Esophagus squamous epithelium (tissue), 5 donors: ENCODE measurements around the gene PTPRD. TPM values are rescaled to one million over a fixed set of nuclear protein-coding genes. Genes with fewer than 3 reads are reported as not detected.

ENCODE experiments used
- DNase-seq: peaks from one replicate; lab custom pipeline; 2025; lab: John Stamatoyannopoulos, UW
- H3K27ac ChIP-seq, 4 donors: fragments of 200-600 bp; sonication (generic); one replicate each; pipeline ENCODE4 v1.5.1; 2016 to 2019; ENCODE audit warnings: mild to moderate bottlenecking in 1 of 4
- H3K27me3 ChIP-seq, 4 donors: fragments of 200-600 bp; sonication (generic); 1 replicate in 3 of 4; 2 replicates in 1 of 4; pipeline versions ENCODE4 v1.5.1 to v1.6.0; 2017 to 2021; ENCODE audit warnings: antibody characterized with exemption in 1 of 4
- H3K36me3 ChIP-seq, 3 donors: fragments of 200-600 bp; sonication (generic); one replicate each; pipeline ENCODE4 v1.5.1; 2016 to 2019
- H3K4me1 ChIP-seq, 3 donors: fragments of 200-600 bp; sonication (generic); one replicate each; pipeline ENCODE4 v1.5.1; 2017 to 2019
- H3K4me3 ChIP-seq, 4 donors: fragments of 200-600 bp; sonication (generic); 1 replicate in 3 of 4; 2 replicates in 1 of 4; pipeline ENCODE4 v1.5.1; 2016 to 2019; ENCODE audit warnings: mild to moderate bottlenecking in 2 of 4, moderate library complexity in 1 of 4
- H3K9me3 ChIP-seq, 3 donors: fragments of 200-600 bp; sonication (generic); one replicate each; pipeline ENCODE4 v1.5.1; 2016 to 2019
- POLR2A ChIP-seq, 4 donors: fragments of 450-650 bp; IDR thresholded peaks; one replicate each; pipeline ENCODE4 v1.6.1; 2017; ENCODE audit warnings: antibody characterized with exemption in 4 of 4, mild to moderate bottlenecking in 4 of 4, moderate library complexity in 3 of 4
- WGBS, 2 donors: methylation state at CpG; one replicate each; pipeline ENCODE4 v1.1.5; 2018; 5-methylcytosine and 5-hydroxymethylcytosine counted together
- intact Hi-C: fragments of 100-400 bp; cut with DNase I; formaldehyde crosslinking; loops from one replicate; pipeline ENCODE4 v1.15.0; 2022
- total RNA-seq, 4 donors: library from RNA; depleted of rRNA; stranded (reverse); fragments of >200 nt; gene quantifications; one replicate each; pipeline ENCODE4 v1.1.0, GENCODE V29; 2016
- TF ChIP-seq, protein P1 (sequence below), 6 experiments: fragments of 450-650 bp in 4 of 6; fragments of 200-600 bp in 2 of 6; sonication (generic) in 2 of 6; IDR thresholded peaks; one replicate each; pipeline ENCODE4 v1.5.1; 2016 to 2019; ENCODE audit warnings: antibody characterized with exemption in 6 of 6, mild to moderate bottlenecking in 4 of 6, moderate library complexity in 4 of 6
- donor health status: DM: yes; HTN: yes; CAD: no.

The PTPRD gene
- total RNA-seq, 4 donors from 2014 or later, result 0.23 to 16.3 (median 6.6) TPM

DNA sequence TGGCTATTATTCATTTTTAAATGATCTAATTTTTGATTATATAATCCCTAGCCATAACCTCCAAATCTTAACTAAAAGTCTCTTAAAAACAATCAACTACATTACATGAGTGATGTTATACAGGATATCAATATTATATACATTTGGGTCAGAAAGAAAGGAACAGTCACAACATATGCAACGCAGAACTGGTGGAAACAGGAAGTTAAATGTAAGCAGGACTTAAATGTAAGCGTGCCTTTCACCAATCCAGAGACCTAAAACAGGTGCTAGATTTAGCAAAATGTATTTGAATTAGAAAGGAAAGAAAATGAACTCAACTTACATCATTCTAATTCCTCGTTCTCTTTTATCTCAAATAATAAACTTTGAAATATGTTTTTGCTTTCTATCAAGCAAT is 738.5 kb downstream of the PTPRD start:
- TF ChIP-seq POLR2A (IDR thresholded peaks at IDR 0.05), result no peak
- TF ChIP-seq, protein P1, sequence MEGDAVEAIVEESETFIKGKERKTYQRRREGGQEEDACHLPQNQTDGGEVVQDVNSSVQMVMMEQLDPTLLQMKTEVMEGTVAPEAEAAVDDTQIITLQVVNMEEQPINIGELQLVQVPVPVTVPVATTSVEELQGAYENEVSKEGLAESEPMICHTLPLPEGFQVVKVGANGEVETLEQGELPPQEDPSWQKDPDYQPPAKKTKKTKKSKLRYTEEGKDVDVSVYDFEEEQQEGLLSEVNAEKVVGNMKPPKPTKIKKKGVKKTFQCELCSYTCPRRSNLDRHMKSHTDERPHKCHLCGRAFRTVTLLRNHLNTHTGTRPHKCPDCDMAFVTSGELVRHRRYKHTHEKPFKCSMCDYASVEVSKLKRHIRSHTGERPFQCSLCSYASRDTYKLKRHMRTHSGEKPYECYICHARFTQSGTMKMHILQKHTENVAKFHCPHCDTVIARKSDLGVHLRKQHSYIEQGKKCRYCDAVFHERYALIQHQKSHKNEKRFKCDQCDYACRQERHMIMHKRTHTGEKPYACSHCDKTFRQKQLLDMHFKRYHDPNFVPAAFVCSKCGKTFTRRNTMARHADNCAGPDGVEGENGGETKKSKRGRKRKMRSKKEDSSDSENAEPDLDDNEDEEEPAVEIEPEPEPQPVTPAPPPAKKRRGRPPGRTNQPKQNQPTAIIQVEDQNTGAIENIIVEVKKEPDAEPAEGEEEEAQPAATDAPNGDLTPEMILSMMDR (IDR thresholded peaks at IDR 0.05), result no peak
- Histone ChIP-seq H3K4me3 (no peak overlapping the region), H3K4me1 (no peaks in the 10 kb centered on the region), H3K36me3 (no peaks in the 10 kb centered on the region), H3K27ac (no peak overlapping the region), H3K9me3 (no peaks in the 10 kb centered on the region), H3K27me3 (no peaks in the 10 kb centered on the region)
- no peak for DNase-seq
- intact Hi-C loops, result no loop called here
- WGBS, 2 donors, result 18 to 34% methylated on average over 3 of the region's 3 CpGs

- 25 to 36% methylated on average over 3 of the region's 3 CpGs for WGBS, 2 donors
- Histone ChIP-seq H3K27ac (no peak overlapping the region), H3K9me3 (no peaks in the 10 kb centered on the region), H3K4me1 (no peaks in the 10 kb centered on the region), H3K36me3 (no peaks in the 10 kb centered on the region), H3K4me3 (no peak overlapping the region), H3K27me3 (no peaks in the 10 kb centered on the region)
- intact Hi-C loops, result no loop called here
- TF ChIP-seq, protein P1 (IDR thresholded peaks at IDR 0.05), result no peak
- no peak for TF ChIP-seq POLR2A (IDR thresholded peaks at IDR 0.05)
- DNase-seq, result no peak
Observed at GRCh38 chr9:9862235-9862810, 750.5 kb downstream of the PTPRD start.

DNA sequence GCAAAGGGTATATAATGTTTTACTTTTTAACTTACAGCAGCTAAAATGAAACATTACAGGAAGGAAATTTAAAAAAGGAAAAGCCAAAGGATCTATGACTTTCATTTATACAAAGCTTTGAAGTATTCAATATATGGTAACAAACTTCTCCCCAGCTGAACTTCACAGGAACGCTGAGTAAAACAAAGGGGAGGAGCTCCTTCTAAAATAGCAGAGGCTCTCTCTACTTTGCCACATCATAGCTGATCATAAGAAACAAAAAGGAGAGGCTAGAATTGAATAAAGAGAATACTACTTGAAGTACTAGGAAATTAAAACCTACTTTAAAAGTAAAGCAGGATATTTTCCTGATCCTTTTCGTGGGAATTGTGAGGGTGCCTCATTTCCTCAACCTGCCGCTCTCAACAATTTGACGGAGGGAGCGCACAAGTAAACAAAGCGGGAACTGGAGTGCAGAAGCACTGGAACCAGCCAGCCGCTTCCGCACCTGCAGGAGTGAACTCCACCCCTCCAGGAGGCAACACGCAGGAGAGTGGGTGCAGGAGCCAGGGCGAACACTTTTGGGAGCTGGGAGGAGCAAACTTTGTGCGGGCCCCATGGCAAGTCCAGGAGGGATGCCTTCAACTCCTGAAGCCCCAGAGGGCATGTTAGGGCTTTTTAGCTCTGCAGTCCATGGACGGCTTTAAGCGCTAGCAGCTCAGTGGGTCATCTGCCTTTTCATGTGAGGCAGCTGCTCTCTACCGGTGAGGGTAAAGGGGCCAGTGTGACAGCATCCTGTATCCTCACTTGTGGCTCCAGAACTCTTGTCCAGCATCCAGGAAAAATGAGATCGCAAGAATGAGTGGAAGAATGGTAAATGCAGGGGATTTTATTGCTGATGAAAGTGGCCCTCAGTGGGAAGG is 757.4 kb downstream of the PTPRD start:
- Histone ChIP-seq H3K4me1 (no peaks in the 10 kb centered on the region), H3K4me3 (no peak overlapping the region), H3K9me3 (no peaks in the 10 kb centered on the region), H3K27me3 (no peaks in the 10 kb centered on the region), H3K27ac (no peak overlapping the region), H3K36me3 (no peaks in the 10 kb centered on the region)
- 41 to 69% methylated on average over 10 to 14 of the region's 15 CpGs for WGBS, 2 donors
- intact Hi-C loops, result no loop called here
- no peak for DNase-seq
- TF ChIP-seq POLR2A (IDR thresholded peaks at IDR 0.05), result no peak
- TF ChIP-seq, protein P1 (IDR thresholded peaks at IDR 0.05), result no peak

- intact Hi-C loops, result no loop called here
- WGBS, 2 donors, result 43 to 44% methylated on average over 4 to 5 of the region's 5 CpGs
- TF ChIP-seq, protein P1 (IDR thresholded peaks at IDR 0.05), result no peak
- TF ChIP-seq POLR2A (IDR thresholded peaks at IDR 0.05), result no peak
- H3K27ac ChIP-seq, result no peak overlapping the region
- no peak for DNase-seq
- no peaks in the 10 kb centered on the region for H3K27me3 ChIP-seq
- no peak overlapping the region for H3K4me3 ChIP-seq
- H3K36me3 ChIP-seq, result no peaks in the 10 kb centered on the region
- no peaks in the 10 kb centered on the region for H3K4me1 ChIP-seq
- H3K9me3 ChIP-seq, result no peaks in the 10 kb centered on the region
Observed at GRCh38 chr9:9847750-9848149, 765.1 kb downstream of the PTPRD start.

- no peaks in the 10 kb centered on the region for H3K27me3 ChIP-seq
- no peaks in the 10 kb centered on the region for H3K4me1 ChIP-seq
- intact Hi-C loops, result no loop called here
- WGBS, 2 donors, result 0 to 24% methylated on average over 1 of the region's 1 CpG
- no peak for TF ChIP-seq POLR2A (IDR thresholded peaks at IDR 0.05)
- TF ChIP-seq, protein P1 (IDR thresholded peaks at IDR 0.05), result no peak
- no peak overlapping the region for H3K4me3 ChIP-seq
- no peaks in the 10 kb centered on the region for H3K9me3 ChIP-seq
- no peak overlapping the region for H3K27ac ChIP-seq
- DNase-seq, result no peak
- H3K36me3 ChIP-seq, result no peaks in the 10 kb centered on the region
Observed at GRCh38 chr9:9846557-9846956, 766.2 kb downstream of the PTPRD start.
